GM12874 (cell line): Measurements from ENCODE around the gene SHROOM3.

ENCODE experiments used
- CTCF ChIP-seq: IDR thresholded peaks from 2 replicates; pipeline ENCODE4 v1.5.1; 2011; ENCODE audit warnings: low read depth, mild to moderate bottlenecking, control low read depth, low read length, moderate library complexity; ENCODE audit not compliant: insufficient read depth

The SHROOM3 gene

GRCh38 chr4:76767983-76768382 is 333.0 kb downstream of the SHROOM3 start:
- TF ChIP-seq CTCF: no peak

- TF ChIP-seq CTCF: no peak
Observed at GRCh38 chr4:76772498-76773106, 337.6 kb downstream of the SHROOM3 start.

- no peak for TF ChIP-seq CTCF
Observed at GRCh38 chr4:76773766-76774165, 338.7 kb downstream of the SHROOM3 start.

- no peak for TF ChIP-seq CTCF
Observed at GRCh38 chr4:76779740-76780459, 344.9 kb downstream of the SHROOM3 start.

GRCh38 chr4:76780781-76781697 is 346.0 kb downstream of the SHROOM3 start:
- no peak for TF ChIP-seq CTCF

GRCh38 chr4:76781698-76782595 is 346.9 kb downstream of the SHROOM3 start:
- no peak for TF ChIP-seq CTCF
